Panc1 (cell line): ENCODE results near the gene NTF4. TPM values are rescaled to one million over a fixed set of nuclear protein-coding genes. Genes with fewer than 3 reads are reported as not detected.

Source experiments
- ATAC-seq: fragments of 200-7000 bp; cut with Tn5 transposase; 2 replicates; pipeline ENCODE4 v1.9.1; 2020; ENCODE audit warnings: mild to moderate bottlenecking, moderate library complexity
- BruUV-seq: library from RNA; stranded (reverse); fragments of 400-500 nt; replicated peaks from 2 replicates; lab custom pipeline; 2021; lab: Mats Ljungman, UMichigan
- CTCF ChIA-PET: fragments of 300-600 bp; sonication (Branson Sonifier 250); formaldehyde crosslinking; loops from one replicate; lab custom pipeline; 2022; ENCODE audit warnings: antibody characterized with exemption; lab: Charles Lee
- POLR2A ChIA-PET: fragments of 300-600 bp; sonication (Branson Sonifier 250); formaldehyde crosslinking; loops from one replicate; lab custom pipeline; 2022; ENCODE audit warnings: antibody characterized with exemption; lab: Charles Lee
- DNase-seq: peaks from one replicate; pipeline ENCODE4 v3.0.0-alpha.2; 2010; ENCODE audit warnings: low read depth, low spot score
- H3K27ac ChIP-seq: 2 replicates; pipeline ENCODE4 v1.5.1; 2011; ENCODE audit warnings: mild to moderate bottlenecking, low read length, inconsistent platforms
- H3K27me3 ChIP-seq: fragments of 200-500 bp; sonication (Bioruptor generic); 2 replicates; pipeline ENCODE4 v1.6.0; 2014; ENCODE audit warnings: low read length, inconsistent platforms; ENCODE audit not compliant: control insufficient read depth, insufficient read depth
- H3K36me3 ChIP-seq: fragments of 200-500 bp; sonication (Bioruptor generic); 2 replicates; pipeline ENCODE4 v1.5.1; 2014; ENCODE audit warnings: inconsistent platforms, mild to moderate bottlenecking, low read length, moderate library complexity; ENCODE audit not compliant: control insufficient read depth, insufficient read depth
- H3K4me1 ChIP-seq: 2 replicates; pipeline ENCODE4 v1.5.1; 2011; ENCODE audit warnings: inconsistent platforms, mild to moderate bottlenecking, low read length, moderate library complexity; ENCODE audit not compliant: control insufficient read depth, insufficient read depth
- H3K4me3 ChIP-seq, 2 experiments: 2 replicates each; pipeline ENCODE4 v1.5.1; 2011 to 2012; ENCODE audit warnings: low read depth in 2 of 2, low read length in 2 of 2, mild to moderate bottlenecking in 2 of 2, inconsistent platforms in 1 of 2, moderate library complexity in 1 of 2
- H3K9me3 ChIP-seq: fragments of 200-500 bp; sonication (Bioruptor generic); 2 replicates; pipeline ENCODE4 v1.5.1; 2014; ENCODE audit warnings: low read depth, mild to moderate bottlenecking, inconsistent platforms, low read length, moderate library complexity; ENCODE audit not compliant: control insufficient read depth, insufficient read depth
- POLR2AphosphoS5 ChIP-seq: IDR thresholded peaks from 2 replicates; pipeline ENCODE4 v1.6.1; 2012; ENCODE audit warnings: mild to moderate bottlenecking, low read depth, low read length, moderate library complexity
- SIN3A ChIP-seq: IDR thresholded peaks from 2 replicates; pipeline ENCODE4 v1.6.1; 2012; ENCODE audit warnings: low read depth, mild to moderate bottlenecking, low read length, moderate library complexity, borderline replicate concordance; ENCODE audit not compliant: insufficient read depth
- TCF7L2 ChIP-seq: IDR thresholded peaks from 2 replicates; pipeline ENCODE4 v1.6.1; 2011; ENCODE audit warnings: mild to moderate bottlenecking, low read depth, low read length, inconsistent platforms
- in situ Hi-C: cut with HindIII; loops from 2 replicates; pipeline ENCODE4 v1.10.0; 2016; ENCODE audit warnings: low sequenced_read_pairs, low pct_unique_long_range_greater_than_20kb
- intact Hi-C: fragments of 100-400 bp; cut with micrococcal nuclease; formaldehyde crosslinking; loops from one replicate; pipeline ENCODE4 v1.10.0; 2022; ENCODE audit not compliant: unreplicated experiment
- total RNA-seq: library from RNA; stranded (reverse); gene quantifications from one replicate; pipeline ENCODE4 v1.2.1, GENCODE V29; 2021; ENCODE audit not compliant: unreplicated experiment
- TF ChIP-seq, protein P1 (sequence below): fragments of 450-650 bp; IDR thresholded peaks from 2 replicates; pipeline ENCODE4 v1.5.1; 2017; ENCODE audit warnings: mild to moderate bottlenecking
- TF ChIP-seq, protein P2 (sequence below), 2 experiments: IDR thresholded peaks; 2 replicates each; pipeline ENCODE4 v1.6.1; 2011 to 2012; ENCODE audit warnings: low read depth in 2 of 2, control low read depth in 1 of 2, low read length in 1 of 2, mild to moderate bottlenecking in 1 of 2, moderate library complexity in 1 of 2; ENCODE audit not compliant: insufficient read depth in 1 of 2

Gene NTF4
- total RNA-seq, 1 experiment from 2014 or later: 0.39 TPM

DNA sequence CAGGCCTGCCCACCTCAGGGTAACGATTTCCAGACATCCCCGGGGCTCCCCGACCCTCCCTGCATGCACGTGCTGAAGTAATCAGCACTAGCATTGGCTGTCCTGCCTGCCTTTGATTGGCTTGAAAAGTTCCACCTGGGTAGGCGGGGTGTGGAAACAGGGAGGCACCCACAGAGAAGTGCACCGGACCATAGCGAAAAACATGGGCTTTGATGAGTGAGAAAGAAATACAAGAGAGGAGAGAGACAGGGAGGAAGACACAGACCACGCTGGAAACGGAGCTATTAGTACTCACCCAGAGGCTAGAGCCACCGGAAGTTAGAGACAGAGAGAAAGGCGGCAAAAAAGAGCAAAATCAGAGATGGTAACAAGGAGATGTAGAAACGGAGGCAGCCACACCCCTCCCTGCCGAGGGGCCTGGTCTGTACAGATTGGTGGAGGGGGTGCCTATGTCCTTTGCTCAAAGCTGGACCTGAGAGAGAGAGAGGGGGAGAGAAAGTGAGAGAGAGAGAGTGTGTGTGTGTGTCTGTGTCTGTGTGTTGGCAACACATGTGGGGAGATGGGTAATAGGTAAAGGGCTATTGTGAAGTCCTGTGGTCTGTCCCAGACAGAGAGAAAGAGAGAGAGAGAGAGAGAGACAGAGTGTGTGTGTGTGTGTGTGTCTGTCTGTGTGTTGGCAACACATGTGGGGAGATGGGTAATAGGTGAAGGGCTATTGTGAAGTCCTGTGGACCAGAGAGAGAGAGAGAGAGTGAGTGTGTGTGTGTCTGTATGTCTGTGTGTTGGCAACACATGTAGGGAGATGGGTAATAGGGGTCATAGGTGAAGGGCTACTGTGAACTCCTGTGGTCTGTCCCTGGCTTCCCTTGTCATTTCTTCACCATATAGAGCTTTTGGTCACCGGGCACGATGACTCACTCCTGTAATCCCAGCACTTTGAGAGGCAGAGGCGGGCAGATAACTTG is 43.4 kb downstream of the NTF4 start:
- Histone ChIP-seq H3K27ac (no peak overlapping the region), H3K4me3 (no peak overlapping the region), H3K4me1 (no peaks in the 10 kb centered on the region; the same call in 1 of the 2 replicates), H3K36me3 (no peaks in the 10 kb centered on the region), H3K27me3 (no peaks in the 10 kb centered on the region), H3K9me3 (no peaks in the 10 kb centered on the region)
- no peak for TF ChIP-seq POLR2AphosphoS5
- TF ChIP-seq, protein P1, sequence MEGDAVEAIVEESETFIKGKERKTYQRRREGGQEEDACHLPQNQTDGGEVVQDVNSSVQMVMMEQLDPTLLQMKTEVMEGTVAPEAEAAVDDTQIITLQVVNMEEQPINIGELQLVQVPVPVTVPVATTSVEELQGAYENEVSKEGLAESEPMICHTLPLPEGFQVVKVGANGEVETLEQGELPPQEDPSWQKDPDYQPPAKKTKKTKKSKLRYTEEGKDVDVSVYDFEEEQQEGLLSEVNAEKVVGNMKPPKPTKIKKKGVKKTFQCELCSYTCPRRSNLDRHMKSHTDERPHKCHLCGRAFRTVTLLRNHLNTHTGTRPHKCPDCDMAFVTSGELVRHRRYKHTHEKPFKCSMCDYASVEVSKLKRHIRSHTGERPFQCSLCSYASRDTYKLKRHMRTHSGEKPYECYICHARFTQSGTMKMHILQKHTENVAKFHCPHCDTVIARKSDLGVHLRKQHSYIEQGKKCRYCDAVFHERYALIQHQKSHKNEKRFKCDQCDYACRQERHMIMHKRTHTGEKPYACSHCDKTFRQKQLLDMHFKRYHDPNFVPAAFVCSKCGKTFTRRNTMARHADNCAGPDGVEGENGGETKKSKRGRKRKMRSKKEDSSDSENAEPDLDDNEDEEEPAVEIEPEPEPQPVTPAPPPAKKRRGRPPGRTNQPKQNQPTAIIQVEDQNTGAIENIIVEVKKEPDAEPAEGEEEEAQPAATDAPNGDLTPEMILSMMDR: no peak
- TF ChIP-seq TCF7L2: no peak
- no peak for TF ChIP-seq SIN3A
- TF ChIP-seq, protein P2, sequence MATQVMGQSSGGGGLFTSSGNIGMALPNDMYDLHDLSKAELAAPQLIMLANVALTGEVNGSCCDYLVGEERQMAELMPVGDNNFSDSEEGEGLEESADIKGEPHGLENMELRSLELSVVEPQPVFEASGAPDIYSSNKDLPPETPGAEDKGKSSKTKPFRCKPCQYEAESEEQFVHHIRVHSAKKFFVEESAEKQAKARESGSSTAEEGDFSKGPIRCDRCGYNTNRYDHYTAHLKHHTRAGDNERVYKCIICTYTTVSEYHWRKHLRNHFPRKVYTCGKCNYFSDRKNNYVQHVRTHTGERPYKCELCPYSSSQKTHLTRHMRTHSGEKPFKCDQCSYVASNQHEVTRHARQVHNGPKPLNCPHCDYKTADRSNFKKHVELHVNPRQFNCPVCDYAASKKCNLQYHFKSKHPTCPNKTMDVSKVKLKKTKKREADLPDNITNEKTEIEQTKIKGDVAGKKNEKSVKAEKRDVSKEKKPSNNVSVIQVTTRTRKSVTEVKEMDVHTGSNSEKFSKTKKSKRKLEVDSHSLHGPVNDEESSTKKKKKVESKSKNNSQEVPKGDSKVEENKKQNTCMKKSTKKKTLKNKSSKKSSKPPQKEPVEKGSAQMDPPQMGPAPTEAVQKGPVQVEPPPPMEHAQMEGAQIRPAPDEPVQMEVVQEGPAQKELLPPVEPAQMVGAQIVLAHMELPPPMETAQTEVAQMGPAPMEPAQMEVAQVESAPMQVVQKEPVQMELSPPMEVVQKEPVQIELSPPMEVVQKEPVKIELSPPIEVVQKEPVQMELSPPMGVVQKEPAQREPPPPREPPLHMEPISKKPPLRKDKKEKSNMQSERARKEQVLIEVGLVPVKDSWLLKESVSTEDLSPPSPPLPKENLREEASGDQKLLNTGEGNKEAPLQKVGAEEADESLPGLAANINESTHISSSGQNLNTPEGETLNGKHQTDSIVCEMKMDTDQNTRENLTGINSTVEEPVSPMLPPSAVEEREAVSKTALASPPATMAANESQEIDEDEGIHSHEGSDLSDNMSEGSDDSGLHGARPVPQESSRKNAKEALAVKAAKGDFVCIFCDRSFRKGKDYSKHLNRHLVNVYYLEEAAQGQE (IDR thresholded peaks at IDR 0.05; ENCODE audit: insufficient read depth in 1 of 2, low read depth in 2 of 2, low read length in 1 of 2): no peak
- intact Hi-C loops (no loop called here), in situ Hi-C loops (no loop called here)
- POLR2A ChIA-PET: no interaction called here
- DNase-seq (no peak), ATAC-seq (no peak)
- CTCF ChIA-PET: interaction anchor here (0.7 kb wide), 1 partner anchor 16 kb away, joined by 3 read pairs; no protein-coding TSS in a partner anchor
- no TSS peak for BruUV-seq

DNA sequence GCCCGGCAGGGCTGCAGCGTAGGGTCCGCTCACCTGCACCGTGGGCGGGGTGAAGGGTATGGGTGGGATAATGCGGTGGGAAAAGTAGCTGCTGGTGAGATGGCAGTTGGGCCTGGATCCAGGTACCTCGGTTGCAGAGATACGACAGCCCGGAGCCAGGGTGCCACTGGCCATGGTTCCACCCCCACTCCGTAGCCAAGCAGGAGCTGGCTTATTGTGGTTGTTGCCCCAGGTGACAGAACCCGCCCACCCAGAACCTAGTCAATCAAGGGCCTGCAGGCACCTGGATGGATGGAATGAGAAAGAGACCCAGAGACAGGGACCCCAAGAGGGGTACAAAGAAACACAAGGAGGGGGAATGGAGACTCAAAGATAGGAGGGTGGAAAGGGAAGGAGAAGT is 44.3 kb downstream of the NTF4 start:
- Histone ChIP-seq H3K4me3 (no peak overlapping the region), H3K4me1 (no peaks in the 10 kb centered on the region; the same call in 1 of the 2 replicates), H3K27ac (no peak overlapping the region), H3K9me3 (no peaks in the 10 kb centered on the region), H3K36me3 (no peaks in the 10 kb centered on the region), H3K27me3 (no peaks in the 10 kb centered on the region)
- DNase-seq (no peak), ATAC-seq (no peak)
- CTCF ChIA-PET: no interaction called here
- intact Hi-C loops (no loop called here), in situ Hi-C loops (no loop called here)
- POLR2A ChIA-PET: no interaction called here
- TF ChIP-seq TCF7L2 (no peak), POLR2AphosphoS5 (no peak), SIN3A (no peak)
- TF ChIP-seq, protein P1: no peak
- TF ChIP-seq, protein P2 (IDR thresholded peaks at IDR 0.05; ENCODE audit: insufficient read depth in 1 of 2, low read depth in 2 of 2, low read length in 1 of 2): no peak
- BruUV-seq: no TSS peak
